OCI-LY1 (cell line): ENCODE measurements around the gene CHSY1.

Experiments
- H2AFZ ChIP-seq: fragments of 200-600 bp; sonication (generic), shearing (Covaris generic); 2 replicates; pipeline ENCODE4 v1.6.0; 2014; ENCODE audit warnings: antibody characterized with exemption, mild to moderate bottlenecking, low read length
- H3F3A ChIP-seq: fragments of 200-600 bp; sonication (generic), shearing (Covaris generic); 2 replicates; pipeline ENCODE4 v1.6.0; 2014; ENCODE audit warnings: mild to moderate bottlenecking, antibody characterized with exemption, low read length, moderate library complexity; ENCODE audit not compliant: insufficient read depth
- H3K27ac ChIP-seq: fragments of 200-600 bp; sonication (generic); 2 replicates; pipeline ENCODE4 v1.5.1; 2014; ENCODE audit warnings: low read length, mixed run types, mild to moderate bottlenecking, low read depth; ENCODE audit not compliant: poor library complexity, severe bottlenecking
- H3K27me3 ChIP-seq: fragments of 200-600 bp; sonication (generic); 2 replicates; pipeline ENCODE4 v1.6.0; 2014; ENCODE audit warnings: antibody characterized with exemption, mild to moderate bottlenecking, low read length, moderate library complexity; ENCODE audit not compliant: insufficient read depth
- H3K36me3 ChIP-seq: fragments of 200-600 bp; sonication (generic); 2 replicates; pipeline ENCODE4 v1.6.1; 2014; ENCODE audit warnings: mild to moderate bottlenecking, antibody characterized with exemption, low read length, moderate library complexity, mixed read lengths; ENCODE audit not compliant: insufficient read depth
- H3K4me1 ChIP-seq: fragments of 200-600 bp; sonication (generic); 2 replicates; pipeline ENCODE4 v1.5.1; 2014; ENCODE audit warnings: mild to moderate bottlenecking, low read length, moderate library complexity; ENCODE audit not compliant: insufficient read depth, severe bottlenecking
- H3K4me2 ChIP-seq: fragments of 200-600 bp; sonication (generic), shearing (Covaris generic); 2 replicates; pipeline ENCODE4 v1.6.1; 2014; ENCODE audit warnings: low read length
- H3K4me3 ChIP-seq: fragments of 200-600 bp; sonication (generic); 2 replicates; pipeline ENCODE4 v1.5.1; 2014; ENCODE audit warnings: low read length, low read depth, mild to moderate bottlenecking, mixed read lengths; ENCODE audit not compliant: poor library complexity, severe bottlenecking
- H3K79me2 ChIP-seq: fragments of 200-600 bp; shearing (Covaris generic); 2 replicates; pipeline ENCODE4 v1.6.1; 2016; ENCODE audit warnings: mixed run types, low read length, mixed read lengths; ENCODE audit not compliant: insufficient read depth
- H3K9ac ChIP-seq: fragments of 200-600 bp; sonication (generic), shearing (Covaris generic); 2 replicates; pipeline ENCODE4 v1.6.1; 2014; ENCODE audit warnings: mild to moderate bottlenecking, low read length, mixed read lengths
- H3K9me2 ChIP-seq: fragments of 200-600 bp; sonication (generic), shearing (Covaris generic); 2 replicates; pipeline ENCODE4 v1.6.1; 2014; ENCODE audit warnings: low read depth, mild to moderate bottlenecking, low read length, mixed read lengths
- H3K9me3 ChIP-seq: fragments of 200-600 bp; shearing (Covaris generic); 2 replicates; pipeline ENCODE4 v1.6.1; 2014; ENCODE audit warnings: low read length, mixed read lengths
- H4K20me1 ChIP-seq: fragments of 200-600 bp; sonication (generic), shearing (Covaris generic); 2 replicates; pipeline ENCODE4 v1.6.0; 2016; ENCODE audit warnings: mild to moderate bottlenecking, low read length; ENCODE audit not compliant: insufficient read depth
- EZH2 ChIP-seq: fragments of 200-600 bp; sonication (generic), shearing (Covaris generic); IDR thresholded peaks from 2 replicates; pipeline ENCODE4 v1.8.0; 2017; ENCODE audit warnings: borderline replicate concordance, mixed run types, mild to moderate bottlenecking, antibody characterized with exemption, low read length, moderate library complexity, mixed read lengths
- TF ChIP-seq, protein P1 (sequence below): fragments of 200-600 bp; sonication (generic), shearing (Covaris generic); IDR thresholded peaks from 2 replicates; pipeline ENCODE4 v1.5.1; 2017; ENCODE audit warnings: mild to moderate bottlenecking, antibody characterized with exemption, low read length, moderate library complexity, mixed read lengths

Gene CHSY1

GRCh38 chr15:101161656-101162055, 90.2 kb downstream of the CHSY1 start:
- no peaks in the 10 kb centered on the region for H4K20me1 ChIP-seq
- H3K27me3 ChIP-seq: peaks cover 5% of the 10 kb centered on the region; the same call in 1 of the 2 replicates
- H3K36me3 ChIP-seq: no peaks in the 10 kb centered on the region; the same call in 1 of the 2 replicates
- H3K4me3 ChIP-seq: no peak overlapping the region
- H3K4me1 ChIP-seq: peaks cover 4% of the 10 kb centered on the region
- H3K9ac ChIP-seq: no peak overlapping the region
- H3K9me3 ChIP-seq: peaks cover 10% of the 10 kb centered on the region
- no peaks in the 10 kb centered on the region for H3K79me2 ChIP-seq
- H3K9me2 ChIP-seq: no peaks in the 10 kb centered on the region
- TF ChIP-seq, protein P1, sequence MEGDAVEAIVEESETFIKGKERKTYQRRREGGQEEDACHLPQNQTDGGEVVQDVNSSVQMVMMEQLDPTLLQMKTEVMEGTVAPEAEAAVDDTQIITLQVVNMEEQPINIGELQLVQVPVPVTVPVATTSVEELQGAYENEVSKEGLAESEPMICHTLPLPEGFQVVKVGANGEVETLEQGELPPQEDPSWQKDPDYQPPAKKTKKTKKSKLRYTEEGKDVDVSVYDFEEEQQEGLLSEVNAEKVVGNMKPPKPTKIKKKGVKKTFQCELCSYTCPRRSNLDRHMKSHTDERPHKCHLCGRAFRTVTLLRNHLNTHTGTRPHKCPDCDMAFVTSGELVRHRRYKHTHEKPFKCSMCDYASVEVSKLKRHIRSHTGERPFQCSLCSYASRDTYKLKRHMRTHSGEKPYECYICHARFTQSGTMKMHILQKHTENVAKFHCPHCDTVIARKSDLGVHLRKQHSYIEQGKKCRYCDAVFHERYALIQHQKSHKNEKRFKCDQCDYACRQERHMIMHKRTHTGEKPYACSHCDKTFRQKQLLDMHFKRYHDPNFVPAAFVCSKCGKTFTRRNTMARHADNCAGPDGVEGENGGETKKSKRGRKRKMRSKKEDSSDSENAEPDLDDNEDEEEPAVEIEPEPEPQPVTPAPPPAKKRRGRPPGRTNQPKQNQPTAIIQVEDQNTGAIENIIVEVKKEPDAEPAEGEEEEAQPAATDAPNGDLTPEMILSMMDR: no peak
- H2AFZ ChIP-seq: no peak overlapping the region
- H3K4me2 ChIP-seq: no peak overlapping the region
- H3F3A ChIP-seq: no peaks in the 10 kb centered on the region
- no peak overlapping the region for H3K27ac ChIP-seq

- Histone ChIP-seq H3K4me2 (no peak overlapping the region), H2AFZ (no peak overlapping the region), H4K20me1 (no peaks in the 10 kb centered on the region), H3K79me2 (no peaks in the 10 kb centered on the region), H3K9me3 (no peaks in the 10 kb centered on the region), H3K4me3 (no peak overlapping the region), H3F3A (no peaks in the 10 kb centered on the region), H3K27me3 (no peaks in the 10 kb centered on the region; the same call in 1 of the 2 replicates), H3K9ac (no peak overlapping the region), H3K27ac (no peak overlapping the region), H3K4me1 (peaks cover 13% of the 10 kb centered on the region), H3K36me3 (no peaks in the 10 kb centered on the region; the same call in 1 of the 2 replicates), H3K9me2 (no peaks in the 10 kb centered on the region)
- TF ChIP-seq, protein P1: no peak
- no peak for TF ChIP-seq EZH2
Observed at GRCh38 chr15:101159936-101160815, 91.7 kb downstream of the CHSY1 start.

- Histone ChIP-seq H3K9ac (no peak overlapping the region), H3K27ac (no peak overlapping the region), H3K9me2 (no peaks in the 10 kb centered on the region), H3F3A (no peaks in the 10 kb centered on the region), H3K4me2 (no peak overlapping the region), H4K20me1 (no peaks in the 10 kb centered on the region), H3K4me3 (no peak overlapping the region), H3K36me3 (no peaks in the 10 kb centered on the region; the same call in 1 of the 2 replicates), H3K27me3 (no peaks in the 10 kb centered on the region; the same call in 1 of the 2 replicates), H3K4me1 (peaks cover 13% of the 10 kb centered on the region), H2AFZ (no peak overlapping the region), H3K9me3 (no peaks in the 10 kb centered on the region), H3K79me2 (no peaks in the 10 kb centered on the region)
- TF ChIP-seq, protein P1: no peak
- no peak for TF ChIP-seq EZH2
Observed at GRCh38 chr15:101159096-101159935, 92.5 kb downstream of the CHSY1 start.
